ENCODE results near the gene CD207.

GRCh38 chr2:70837980-70838925, 2.6 kb upstream of the CD207 start:
- no peak for TF ChIP-seq CTCF (IDR thresholded peaks at IDR 0.05; ENCODE audit: poor library complexity, severe bottlenecking)
- TF ChIP-seq RAD21 (conservative IDR thresholded peaks at IDR 0.05): no peak
- TF ChIP-seq EP300 (conservative IDR thresholded peaks at IDR 0.05; ENCODE audit: poor library complexity, severe bottlenecking): no peak
- no peak for TF ChIP-seq POLR2AphosphoS5 (IDR thresholded peaks at IDR 0.05)
- TF ChIP-seq REST (IDR thresholded peaks at IDR 0.05; ENCODE audit: borderline replicate concordance): no peak
- no peak for TF ChIP-seq MXI1 (conservative IDR thresholded peaks at IDR 0.05; ENCODE audit: poor library complexity, severe bottlenecking)
- no peak for TF ChIP-seq TAF1 (IDR thresholded peaks at IDR 0.05; ENCODE audit: low read depth)
- TF ChIP-seq EZH2 (IDR thresholded peaks at IDR 0.05; ENCODE audit: borderline replicate concordance, insufficient read depth, low read length, poor library complexity, severe bottlenecking): no peak

Measured in neural cell (in vitro differentiated cells).